Testis (tissue), 2 donors: ENCODE results near the gene RPAP3.

Experiments used
- CTCF ChIP-seq, 3 experiments: fragments of 450-650 bp in 2 of 3; fragments of 200-600 bp in 1 of 3; sonication (generic) in 1 of 3; IDR thresholded peaks; one replicate each; pipeline ENCODE4 v1.5.1; 2016 to 2019; ENCODE audit warnings: antibody characterized with exemption in 3 of 3, mild to moderate bottlenecking in 2 of 3, moderate library complexity in 1 of 3
- POLR2A ChIP-seq: fragments of 450-650 bp; IDR thresholded peaks from one replicate; pipeline ENCODE4 v1.6.1; 2017; ENCODE audit warnings: antibody characterized with exemption, mild to moderate bottlenecking, moderate library complexity

- TF ChIP-seq CTCF (IDR thresholded peaks at IDR 0.05) (no peak), POLR2A (no peak)
These were observed 71.7 kb downstream of the RPAP3 start for GRCh38 chr12:47634127-47634526.
